Stomach (tissue), 9 donors: Measurements from ENCODE around the gene C1QC. TPM values are rescaled to one million over a fixed set of nuclear protein-coding genes. Genes with fewer than 3 reads are reported as not detected.

Experiments
- DNase-seq, 2 donors: peaks; one replicate each; pipeline versions ENCODE4 v3.0.0 to v3.0.0-alpha.2; 2013 to 2019
- H3K27ac ChIP-seq, 5 donors: fragments of 200-600 bp in 4 of 5; sonication (generic) in 4 of 5; one replicate each; pipeline ENCODE4 v1.5.1; 2013 to 2019; ENCODE audit warnings: mild to moderate bottlenecking in 1 of 5, moderate library complexity in 1 of 5
- H3K27me3 ChIP-seq, 3 donors: fragments of 200-600 bp; sonication (generic); one replicate each; pipeline ENCODE4 v1.5.1; 2017 to 2019; ENCODE audit warnings: mixed run types in 1 of 3
- H3K36me3 ChIP-seq, 4 donors: fragments of 200-600 bp; sonication (generic); 1 replicate in 3 of 4; 2 replicates in 1 of 4; pipeline ENCODE4 v1.5.1; 2016 to 2019
- H3K4me1 ChIP-seq, 4 donors: fragments of 200-600 bp; sonication (generic); one replicate each; pipeline ENCODE4 v1.5.1; 2016 to 2019
- H3K4me3 ChIP-seq, 4 donors: fragments of 200-600 bp; sonication (generic) in 3 of 4; one replicate each; pipeline ENCODE4 v1.5.1; 2016 to 2019; ENCODE audit warnings: mild to moderate bottlenecking in 1 of 4
- H3K9me3 ChIP-seq, 4 donors: fragments of 200-600 bp; sonication (generic); one replicate each; pipeline ENCODE4 v1.5.1; 2016 to 2019
- EP300 ChIP-seq: sonication (generic); formaldehyde crosslinking; IDR thresholded peaks from one replicate; pipeline ENCODE4 v1.6.1; 2017; ENCODE audit warnings: antibody characterized with exemption
- POLR2A ChIP-seq, 4 donors: fragments of 450-650 bp; IDR thresholded peaks; one replicate each; pipeline ENCODE4 v1.6.1; 2016; ENCODE audit warnings: antibody characterized with exemption in 4 of 4, control low read depth in 2 of 4, mild to moderate bottlenecking in 1 of 4, moderate library complexity in 1 of 4
- POLR2AphosphoS5 ChIP-seq, 3 donors: sonication (generic); formaldehyde crosslinking; IDR thresholded peaks; one replicate each; pipeline ENCODE4 v1.6.1; 2016; ENCODE audit warnings: antibody characterized with exemption in 3 of 3
- WGBS, 5 donors: extraction: QIAGEN DNeasy Blood & Tissue Kit in 3 of 5; methylation state at CpG; one replicate each; pipeline versions ENCODE4 v1.1.5 to v1.1.7; 2013 to 2018; 5-methylcytosine and 5-hydroxymethylcytosine counted together
- intact Hi-C: fragments of 100-400 bp; cut with DNase I; formaldehyde crosslinking; loops from one replicate; pipeline ENCODE4 v1.15.1; 2023; ENCODE audit warnings: low total_unique reads
- polyA plus RNA-seq, 3 donors: library from polyadenylated mRNA; stranded (reverse); fragments of 200-250 nt; gene quantifications; one replicate each; pipeline ENCODE4 v1.2.3, GENCODE V29; 2013
- total RNA-seq, 5 donors: library from RNA; depleted of rRNA; stranded (reverse); fragments of >200 nt; gene quantifications; one replicate each; pipeline versions ENCODE4 v1.1.0 to v1.2.3, GENCODE V29; 2014 to 2016
- TF ChIP-seq, protein P1 (sequence below), 7 experiments: fragments of 450-650 bp in 4 of 7; fragments of 200-600 bp in 3 of 7; sonication (generic) in 3 of 7; IDR thresholded peaks; one replicate each; pipeline ENCODE4 v1.5.1; 2016 to 2019; ENCODE audit warnings: antibody characterized with exemption in 7 of 7, control low read depth in 2 of 7, mild to moderate bottlenecking in 1 of 7
- donor health status: healthy with polysubstance abuse.
- donor health status: Bipolar disorder and iron deficiency.
- donor health status: healthy.

The C1QC gene
- total and polyA plus RNA-seq, 8 donors = 27.8 to 181 (median 60.5) TPM

DNA sequence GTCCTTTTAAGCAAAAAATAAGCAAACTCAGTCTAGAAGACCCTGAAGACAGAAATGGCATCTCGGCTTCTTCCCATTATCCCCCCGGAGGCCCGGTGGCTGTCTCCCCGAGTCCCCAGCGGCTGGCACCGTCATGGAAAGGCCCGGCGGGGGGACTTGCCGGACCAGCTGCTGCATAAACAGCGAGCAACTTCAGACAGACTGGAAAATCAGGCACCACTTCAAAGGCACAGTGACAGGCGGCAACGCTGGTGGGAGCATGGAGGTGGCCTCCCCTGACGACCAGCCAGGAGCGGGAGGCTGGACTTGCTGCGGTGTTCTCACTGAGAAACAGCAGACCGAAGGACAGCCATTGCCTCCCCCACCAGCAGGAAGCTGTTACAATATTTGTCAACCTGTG, 25.4 kb upstream of the C1QC start:
- Histone ChIP-seq H3K4me1 (no peaks in the 10 kb centered on the region), H3K36me3 (no peaks in the 10 kb centered on the region), H3K27ac (no peak overlapping the region), H3K9me3 (no peaks in the 10 kb centered on the region), H3K4me3 (no peak overlapping the region), H3K27me3 (peaks cover 4 to 100% (median 34%) of the 10 kb centered on the region in 3 donors)
- DNase-seq = peak in 1 of 2 donors; percentile 28
- intact Hi-C loops = no loop called here
- WGBS, 5 donors = 16 to 26% (median 24%) methylated on average over 11 to 16 of the region's 16 CpGs
- TF ChIP-seq POLR2AphosphoS5 (IDR thresholded peaks at IDR 0.05) (no peak), EP300 (no peak), POLR2A (IDR thresholded peaks at IDR 0.05) (no peak)
- TF ChIP-seq, protein P1, sequence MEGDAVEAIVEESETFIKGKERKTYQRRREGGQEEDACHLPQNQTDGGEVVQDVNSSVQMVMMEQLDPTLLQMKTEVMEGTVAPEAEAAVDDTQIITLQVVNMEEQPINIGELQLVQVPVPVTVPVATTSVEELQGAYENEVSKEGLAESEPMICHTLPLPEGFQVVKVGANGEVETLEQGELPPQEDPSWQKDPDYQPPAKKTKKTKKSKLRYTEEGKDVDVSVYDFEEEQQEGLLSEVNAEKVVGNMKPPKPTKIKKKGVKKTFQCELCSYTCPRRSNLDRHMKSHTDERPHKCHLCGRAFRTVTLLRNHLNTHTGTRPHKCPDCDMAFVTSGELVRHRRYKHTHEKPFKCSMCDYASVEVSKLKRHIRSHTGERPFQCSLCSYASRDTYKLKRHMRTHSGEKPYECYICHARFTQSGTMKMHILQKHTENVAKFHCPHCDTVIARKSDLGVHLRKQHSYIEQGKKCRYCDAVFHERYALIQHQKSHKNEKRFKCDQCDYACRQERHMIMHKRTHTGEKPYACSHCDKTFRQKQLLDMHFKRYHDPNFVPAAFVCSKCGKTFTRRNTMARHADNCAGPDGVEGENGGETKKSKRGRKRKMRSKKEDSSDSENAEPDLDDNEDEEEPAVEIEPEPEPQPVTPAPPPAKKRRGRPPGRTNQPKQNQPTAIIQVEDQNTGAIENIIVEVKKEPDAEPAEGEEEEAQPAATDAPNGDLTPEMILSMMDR (IDR thresholded peaks at IDR 0.05) = no peak

- H3K9me3 ChIP-seq = no peaks in the 10 kb centered on the region
- no peak for DNase-seq
- intact Hi-C loops = no loop called here
- no peaks in the 10 kb centered on the region for H3K36me3 ChIP-seq
- H3K4me3 ChIP-seq = no peak overlapping the region
- H3K27me3 ChIP-seq = peaks cover 4 to 100% (median 34%) of the 10 kb centered on the region in 3 donors
- TF ChIP-seq EP300 = no peak
- TF ChIP-seq, protein P1 (IDR thresholded peaks at IDR 0.05) = no peak
- no peak for TF ChIP-seq POLR2AphosphoS5 (IDR thresholded peaks at IDR 0.05)
- TF ChIP-seq POLR2A (IDR thresholded peaks at IDR 0.05) = no peak
- H3K4me1 ChIP-seq = no peaks in the 10 kb centered on the region
- H3K27ac ChIP-seq = no peak overlapping the region
- 72 to 77% (median 73%) methylated on average over 7 of the region's 7 CpGs for WGBS, 5 donors
Measured at GRCh38 chr1:22619252-22619651, 24.2 kb upstream of the C1QC start.

GRCh38 chr1:22619798-22620197, 23.6 kb upstream of the C1QC start:
- whole genome bisulfite sequencing, 5 donors = 50 to 60% (median 56%) methylated on average over 12 of the region's 12 CpGs
- no peak overlapping the region for H3K4me3 ChIP-seq
- no peaks in the 10 kb centered on the region for H3K9me3 ChIP-seq
- H3K4me1 ChIP-seq = no peaks in the 10 kb centered on the region
- intact Hi-C loops = no loop called here
- DNase-seq = no peak
- peaks cover 4 to 99% (median 35%) of the 10 kb centered on the region in 3 donors for H3K27me3 ChIP-seq
- no peaks in the 10 kb centered on the region for H3K36me3 ChIP-seq
- TF ChIP-seq POLR2AphosphoS5 (IDR thresholded peaks at IDR 0.05) (no peak), EP300 (no peak), POLR2A (IDR thresholded peaks at IDR 0.05) (no peak)
- TF ChIP-seq, protein P1 (IDR thresholded peaks at IDR 0.05) = no peak
- H3K27ac ChIP-seq = no peak overlapping the region

GRCh38 chr1:22621761-22622160, 21.7 kb upstream of the C1QC start:
- intact Hi-C loops = no loop called here
- Histone ChIP-seq H3K9me3 (no peaks in the 10 kb centered on the region), H3K36me3 (no peaks in the 10 kb centered on the region), H3K4me1 (peaks cover 0 to 7% (median 2%) of the 10 kb centered on the region in 4 donors), H3K27ac (no peak overlapping the region), H3K4me3 (no peak overlapping the region), H3K27me3 (peaks cover 0 to 99% (median 50%) of the 10 kb centered on the region in 3 donors)
- 49 to 62% (median 59%) methylated on average over 3 to 4 of the region's 4 CpGs for WGBS, 5 donors
- no peak for TF ChIP-seq EP300
- TF ChIP-seq, protein P1 (IDR thresholded peaks at IDR 0.05) = no peak
- no peak for TF ChIP-seq POLR2A (IDR thresholded peaks at IDR 0.05)
- no peak for TF ChIP-seq POLR2AphosphoS5 (IDR thresholded peaks at IDR 0.05)
- no peak for DNase-seq
